HepG2 (cell line): ENCODE results near the gene TRPT1. TPM values are rescaled to one million over a fixed set of nuclear protein-coding genes. Genes with fewer than 3 reads are reported as not detected.

Experiments used
- ASH2L ChIP-seq: fragments of 300-600, 200-600 bp; sonication (generic); IDR thresholded peaks from 2 replicates; pipeline ENCODE4 v1.7.0; 2017; ENCODE audit warnings: low read depth, mild to moderate bottlenecking, moderate library complexity, mixed read lengths, low read length; ENCODE audit not compliant: insufficient read length
- TMF1 ChIP-seq: sonication (generic); formaldehyde crosslinking; IDR thresholded peaks from 2 replicates; pipeline ENCODE4 v1.8.1; 2022; ENCODE audit warnings: low read depth, missing genetic modification reagents
- ZNF10 ChIP-seq: sonication (generic); formaldehyde crosslinking; IDR thresholded peaks from 2 replicates; pipeline ENCODE4 v1.4.0; 2020; ENCODE audit warnings: mild to moderate bottlenecking, low read depth, missing genetic modification reagents, borderline replicate concordance
- ZNF572 ChIP-seq: sonication (generic); formaldehyde crosslinking; IDR thresholded peaks from 2 replicates; pipeline ENCODE4 v1.5.1; 2020; ENCODE audit warnings: mild to moderate bottlenecking, missing genetic modification reagents
- ZNF720 ChIP-seq: sonication (generic); formaldehyde crosslinking; IDR thresholded peaks from 2 replicates; pipeline ENCODE4 v1.4.0; 2020; ENCODE audit warnings: missing genetic modification reagents
- polyA plus RNA-seq, 8 experiments: library from polyadenylated mRNA; depleted of rRNA in 3 of 8; stranded (reverse) in 7 of 8; unstranded in 1 of 8; fragments of >200 nt; fragmentation: Illumina TruSeq in 4 of 8; extraction: Trizol in 4 of 8; gene quantifications; 2 replicates each; pipeline versions ENCODE4 v1.2.1 to v1.2.3, GENCODE V29; 2011 to 2016; ENCODE audit warnings: low read depth in 4 of 8, missing spikeins in 1 of 8, mixed read lengths in 1 of 8; ENCODE audit not compliant: insufficient read depth in 1 of 8
- total RNA-seq, 5 experiments: library from RNA; depleted of rRNA; stranded (reverse); fragments of >200 nt; fragmentation: Illumina TruSeq; extraction: Trizol; gene quantifications; 2 replicates each; pipeline ENCODE4 v1.2.3, GENCODE V29; 2016; ENCODE audit warnings: low read depth in 1 of 5
- TF ChIP-seq, protein P1 (sequence below): sonication (generic); formaldehyde crosslinking; IDR thresholded peaks from 2 replicates; pipeline ENCODE4 v1.8.0; 2022; ENCODE audit warnings: missing genetic modification reagents, mild to moderate bottlenecking, borderline replicate concordance
- TF ChIP-seq, protein P2 (sequence below): sonication (generic); formaldehyde crosslinking; IDR thresholded peaks from 2 replicates; pipeline ENCODE4 v1.5.1; 2020; ENCODE audit warnings: mild to moderate bottlenecking, missing genetic modification reagents

Gene TRPT1
- total and polyA plus RNA-seq, 2 of the 13 experiments (the other 11 are each of a cell fraction or from before 2014, with no cell fraction given): 24.8 to 40.7 TPM

DNA sequence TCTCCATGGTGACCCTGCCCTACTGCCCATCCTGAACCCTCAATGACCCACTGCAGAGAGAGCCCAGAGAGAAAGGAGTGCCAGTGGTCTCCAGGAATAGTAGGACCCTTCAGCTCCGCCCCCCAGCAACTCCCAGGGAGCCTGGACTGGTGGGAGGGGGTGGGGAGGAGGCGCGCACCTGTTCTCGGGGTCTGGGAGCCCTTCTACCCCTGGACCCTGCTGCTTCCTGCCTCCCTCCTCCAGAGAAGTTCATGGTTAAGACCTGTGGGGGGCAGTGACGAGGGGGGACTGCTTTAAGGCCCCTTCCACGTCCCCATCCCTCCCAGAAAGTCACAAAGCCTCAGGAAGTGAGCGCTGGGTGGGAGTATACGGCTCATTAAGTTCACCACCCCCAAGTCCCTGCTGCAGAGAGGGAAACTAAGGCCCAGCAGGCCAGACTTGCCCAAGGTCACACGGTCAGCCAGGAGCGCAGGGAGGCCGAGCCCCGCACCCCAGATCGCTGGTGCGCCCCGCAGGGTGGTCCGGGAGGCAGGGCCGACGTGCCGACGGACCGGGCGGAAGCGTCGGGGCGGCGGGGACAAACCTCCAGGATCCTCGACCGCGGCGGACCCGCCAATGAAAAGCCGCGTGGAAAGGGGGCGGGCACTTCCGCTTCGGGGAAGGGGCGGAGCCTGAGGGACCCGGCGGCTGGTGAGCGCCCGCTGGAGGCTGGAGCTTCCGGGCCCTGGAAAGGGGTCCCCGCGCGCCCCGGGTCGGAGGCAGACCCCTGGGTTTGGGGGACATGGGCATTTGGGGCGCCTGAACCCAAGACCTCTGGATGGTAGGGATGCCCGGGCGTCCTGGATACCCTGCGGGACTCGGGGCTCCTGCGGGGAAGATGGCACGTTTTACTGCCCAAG lies at the start of gene TRPT1, which contains the start of gene NUDT22 (continued):
- TF ChIP-seq ASH2L (peak; percentile 59), TMF1 (CRISPR knock-in tag) (peak; percentile 59; the same call in 1 of the 2 replicates), ZNF10 (CRISPR knock-in tag) (no peak), ZNF572 (CRISPR knock-in tag) (0 out of 2 replicates have a peak, but pooled peaks have one; percentile 32), ZNF720 (CRISPR knock-in tag) (no peak)
- TF ChIP-seq, protein P1, sequence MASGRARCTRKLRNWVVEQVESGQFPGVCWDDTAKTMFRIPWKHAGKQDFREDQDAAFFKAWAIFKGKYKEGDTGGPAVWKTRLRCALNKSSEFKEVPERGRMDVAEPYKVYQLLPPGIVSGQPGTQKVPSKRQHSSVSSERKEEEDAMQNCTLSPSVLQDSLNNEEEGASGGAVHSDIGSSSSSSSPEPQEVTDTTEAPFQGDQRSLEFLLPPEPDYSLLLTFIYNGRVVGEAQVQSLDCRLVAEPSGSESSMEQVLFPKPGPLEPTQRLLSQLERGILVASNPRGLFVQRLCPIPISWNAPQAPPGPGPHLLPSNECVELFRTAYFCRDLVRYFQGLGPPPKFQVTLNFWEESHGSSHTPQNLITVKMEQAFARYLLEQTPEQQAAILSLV (CRISPR knock-in tag): peak; percentile 25; the same call in 1 of the 2 replicates
- TF ChIP-seq, protein P2, sequence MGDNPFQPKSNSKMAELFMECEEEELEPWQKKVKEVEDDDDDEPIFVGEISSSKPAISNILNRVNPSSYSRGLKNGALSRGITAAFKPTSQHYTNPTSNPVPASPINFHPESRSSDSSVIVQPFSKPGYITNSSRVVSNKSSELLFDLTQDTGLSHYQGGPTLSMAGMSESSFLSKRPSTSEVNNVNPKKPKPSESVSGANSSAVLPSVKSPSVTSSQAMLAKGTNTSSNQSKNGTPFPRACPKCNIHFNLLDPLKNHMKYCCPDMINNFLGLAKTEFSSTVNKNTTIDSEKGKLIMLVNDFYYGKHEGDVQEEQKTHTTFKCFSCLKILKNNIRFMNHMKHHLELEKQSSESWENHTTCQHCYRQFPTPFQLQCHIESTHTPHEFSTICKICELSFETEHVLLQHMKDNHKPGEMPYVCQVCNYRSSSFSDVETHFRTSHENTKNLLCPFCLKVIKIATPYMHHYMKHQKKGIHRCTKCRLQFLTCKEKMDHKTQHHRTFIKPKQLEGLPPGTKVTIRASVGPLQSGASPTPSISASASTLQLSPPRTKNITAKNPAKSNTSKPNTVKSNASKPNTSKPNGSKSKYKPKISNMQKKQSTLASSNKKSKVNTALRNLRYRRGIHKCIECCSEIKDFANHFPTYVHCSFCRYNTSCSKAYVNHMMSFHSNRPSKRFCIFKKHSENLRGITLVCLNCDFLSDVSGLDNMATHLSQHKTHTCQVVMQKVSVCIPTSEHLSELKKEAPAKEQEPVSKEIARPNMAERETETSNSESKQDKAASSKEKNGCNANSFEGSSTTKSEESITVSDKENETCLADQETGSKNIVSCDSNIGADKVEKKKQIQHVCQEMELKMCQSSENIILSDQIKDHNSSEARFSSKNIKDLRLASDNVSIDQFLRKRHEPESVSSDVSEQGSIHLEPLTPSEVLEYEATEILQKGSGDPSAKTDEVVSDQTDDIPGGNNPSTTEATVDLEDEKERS: no peak; the same call in 1 of the 2 replicates
